ENCODE results near the gene CASP6. TPM values are rescaled to one million over a fixed set of nuclear protein-coding genes. Genes with fewer than 3 reads are reported as not detected.

The CASP6 gene
- total and polyA plus RNA-seq, 11 donors: 3.5 to 16.4 (median 5.7) TPM

GRCh38 chr4:109721033-109721432, 17.8 kb upstream of the CASP6 start:
- DNase-seq (no peak), ATAC-seq (peak in 1 of 4 donors; percentile 36)
- TF ChIP-seq POLR2A (IDR thresholded peaks at IDR 0.05): no peak
- TF ChIP-seq CTCF (IDR thresholded peaks at IDR 0.05): no peak
- intact Hi-C loops (cut with DNase I): no loop called here
- Histone ChIP-seq H3K36me3 (peaks cover 0 to 16% (median 14%) of the 10 kb centered on the region in 9 donors), H3K4me3 (no peak overlapping the region), H3K4me1 (no peaks in the 10 kb centered on the region), H3K27ac (no peak overlapping the region), H3K9me3 (no peaks in the 10 kb centered on the region), H3K27me3 (no peaks in the 10 kb centered on the region)
- WGBS, 4 donors: 95 to 99% (median 97%) methylated on average over 7 of the region's 7 CpGs

GRCh38 chr4:109719604-109720003, 16.4 kb upstream of the CASP6 start:
- no peak for ATAC-seq
- TF ChIP-seq POLR2A (IDR thresholded peaks at IDR 0.05) (no peak), CTCF (IDR thresholded peaks at IDR 0.05) (no peak)
- no peaks in the 10 kb centered on the region for H3K9me3 ChIP-seq
- H3K4me1 ChIP-seq: no peaks in the 10 kb centered on the region
- H3K36me3 ChIP-seq: peaks cover 0 to 31% (median 20%) of the 10 kb centered on the region in 9 donors
- DNase-seq: no peak
- H3K4me3 ChIP-seq: no peak overlapping the region
- no peak overlapping the region for H3K27ac ChIP-seq
- intact Hi-C loops (cut with DNase I): no loop called here
- H3K27me3 ChIP-seq: no peaks in the 10 kb centered on the region
- WGBS, 4 donors: 97 to 99% (median 98%) methylated on average over 4 of the region's 4 CpGs

GRCh38 chr4:109718759-109719158, 15.5 kb upstream of the CASP6 start:
- Histone ChIP-seq H3K36me3 (peaks cover 0 to 39% (median 24%) of the 10 kb centered on the region in 9 donors), H3K4me1 (no peaks in the 10 kb centered on the region), H3K27me3 (no peaks in the 10 kb centered on the region), H3K27ac (no peak overlapping the region), H3K9me3 (no peaks in the 10 kb centered on the region), H3K4me3 (no peak overlapping the region)
- TF ChIP-seq POLR2A (IDR thresholded peaks at IDR 0.05) (no peak), CTCF (IDR thresholded peaks at IDR 0.05) (no peak)
- DNase-seq (no peak), ATAC-seq (no peak)
- WGBS, 4 donors: 88 to 100% (median 98%) methylated on average over 1 of the region's 1 CpG
- intact Hi-C loops (cut with DNase I): no loop called here

GRCh38 chr4:109713500-109713899, 10.3 kb upstream of the CASP6 start:
- 87 to 91% (median 90%) methylated on average over 3 of the region's 3 CpGs for WGBS, 4 donors
- ATAC-seq (no peak), DNase-seq (no peak)
- H3K36me3 ChIP-seq: peaks cover 0 to 63% (median 49%) of the 10 kb centered on the region in 9 donors
- no peak for TF ChIP-seq POLR2A (IDR thresholded peaks at IDR 0.05)
- TF ChIP-seq CTCF (IDR thresholded peaks at IDR 0.05): no peak
- no peak overlapping the region for H3K4me3 ChIP-seq
- H3K27me3 ChIP-seq: no peaks in the 10 kb centered on the region
- intact Hi-C loops (cut with DNase I): no loop called here
- H3K9me3 ChIP-seq: no peaks in the 10 kb centered on the region
- H3K27ac ChIP-seq: no peak overlapping the region
- no peaks in the 10 kb centered on the region for H3K4me1 ChIP-seq

Data from heart left ventricle (tissue), 16 donors.